MG63 (cell line): ENCODE data around the gene SURF1. TPM values are rescaled to one million over a fixed set of nuclear protein-coding genes. Genes with fewer than 3 reads are reported as not detected.
"Not testable (repeated sequence)": the region's sequence is repeated elsewhere in the genome, so short reads cannot be mapped to it uniquely, and the experiment has no call there.

Experiments used
- DNase-seq: peaks from one replicate; pipeline ENCODE4 v3.0.0-alpha.2; 2020
- H3K27me3 ChIP-seq: fragments of 250-450 bp; sonication (Bioruptor Pico); 2 replicates; pipeline ENCODE4 v1.5.1; 2020; ENCODE audit warnings: mild to moderate bottlenecking, moderate library complexity
- H3K36me3 ChIP-seq: fragments of 250-450 bp; sonication (Bioruptor Pico); 2 replicates; pipeline ENCODE4 v1.5.1; 2020; ENCODE audit warnings: mild to moderate bottlenecking, moderate library complexity
- H3K4me3 ChIP-seq: fragments of 250-450 bp; sonication (Bioruptor Pico); 2 replicates; pipeline ENCODE4 v1.5.1; 2020; ENCODE audit warnings: mild to moderate bottlenecking, moderate library complexity
- H3K9me3 ChIP-seq: fragments of 250-450 bp; sonication (Bioruptor Pico); 2 replicates; pipeline ENCODE4 v1.5.1; 2020; ENCODE audit warnings: mild to moderate bottlenecking, moderate library complexity
- total RNA-seq: library from RNA; depleted of rRNA; stranded (reverse); fragments of >200 nt; shearing (Covaris generic); gene quantifications from 2 replicates; pipeline ENCODE4 v1.2.3, GENCODE V29; 2014; ENCODE audit warnings: low replicate concordance

The SURF1 gene
- total RNA-seq, 1 experiment from 2014 or later = 37.4 TPM

GRCh38 chr9:133389025-133389557, 32.8 kb upstream of the SURF1 start:
- H3K36me3 ChIP-seq = no peaks in the 10 kb centered on the region
- DNase-seq = no peak
- no peaks in the 10 kb centered on the region for H3K27me3 ChIP-seq
- H3K9me3 ChIP-seq = no peaks in the 10 kb centered on the region
- H3K4me3 ChIP-seq = no peak overlapping the region

GRCh38 chr9:133387680-133388079, 31.4 kb upstream of the SURF1 start:
- H3K27me3 ChIP-seq = no peaks in the 10 kb centered on the region
- H3K9me3 ChIP-seq = no peaks in the 10 kb centered on the region
- H3K36me3 ChIP-seq = no peaks in the 10 kb centered on the region
- DNase-seq = no peak
- H3K4me3 ChIP-seq = no peak overlapping the region

GRCh38 chr9:133386338-133386737, 30.1 kb upstream of the SURF1 start:
- DNase-seq = no peak
- no peak overlapping the region for H3K4me3 ChIP-seq
- H3K9me3 ChIP-seq = no peaks in the 10 kb centered on the region
- H3K27me3 ChIP-seq = no peaks in the 10 kb centered on the region
- H3K36me3 ChIP-seq = no peaks in the 10 kb centered on the region

- H3K4me3 ChIP-seq = no peak overlapping the region
- H3K36me3 ChIP-seq = no peaks in the 10 kb centered on the region
- H3K27me3 ChIP-seq = no peaks in the 10 kb centered on the region
- H3K9me3 ChIP-seq = no peaks in the 10 kb centered on the region
- DNase-seq = no peak
Measured at GRCh38 chr9:133385452-133385851, 29.2 kb upstream of the SURF1 start.

GRCh38 chr9:133384736-133385321, 28.5 kb upstream of the SURF1 start:
- H3K4me3 ChIP-seq = no peak overlapping the region
- no peaks in the 10 kb centered on the region for H3K27me3 ChIP-seq
- H3K36me3 ChIP-seq = no peaks in the 10 kb centered on the region
- DNase-seq = no peak
- no peaks in the 10 kb centered on the region for H3K9me3 ChIP-seq

GRCh38 chr9:133383438-133383837, 27.2 kb upstream of the SURF1 start:
- no peaks in the 10 kb centered on the region for H3K36me3 ChIP-seq
- no peak overlapping the region for H3K4me3 ChIP-seq
- no peaks in the 10 kb centered on the region for H3K9me3 ChIP-seq
- no peak for DNase-seq
- H3K27me3 ChIP-seq = no peaks in the 10 kb centered on the region

GRCh38 chr9:133382507-133383141, 26.3 kb upstream of the SURF1 start:
- no peaks in the 10 kb centered on the region for H3K36me3 ChIP-seq
- no peak for DNase-seq
- no peaks in the 10 kb centered on the region for H3K9me3 ChIP-seq
- no peak overlapping the region for H3K4me3 ChIP-seq
- no peaks in the 10 kb centered on the region for H3K27me3 ChIP-seq

GRCh38 chr9:133380734-133381133, 24.4 kb upstream of the SURF1 start:
- DNase-seq = no peak
- Histone ChIP-seq H3K27me3 (no peaks in the 10 kb centered on the region), H3K36me3 (no peaks in the 10 kb centered on the region), H3K9me3 (no peaks in the 10 kb centered on the region), H3K4me3 (no peak overlapping the region)

- Histone ChIP-seq H3K36me3 (no peaks in the 10 kb centered on the region), H3K9me3 (no peaks in the 10 kb centered on the region), H3K27me3 (no peaks in the 10 kb centered on the region), H3K4me3 (no peak overlapping the region)
- DNase-seq = no peak
Measured at GRCh38 chr9:133379153-133380086, 23.1 kb upstream of the SURF1 start.

GRCh38 chr9:133378408-133378962, 22.2 kb upstream of the SURF1 start:
- H3K27me3 ChIP-seq = no peaks in the 10 kb centered on the region
- H3K4me3 ChIP-seq = no peak overlapping the region
- no peak for DNase-seq
- no peaks in the 10 kb centered on the region for H3K9me3 ChIP-seq
- H3K36me3 ChIP-seq = peaks cover 3% of the 10 kb centered on the region

GRCh38 chr9:133377721-133378216, 21.5 kb upstream of the SURF1 start:
- Histone ChIP-seq H3K9me3 (no peaks in the 10 kb centered on the region), H3K27me3 (no peaks in the 10 kb centered on the region), H3K36me3 (peaks cover 11% of the 10 kb centered on the region), H3K4me3 (no peak overlapping the region)
- peak; percentile 38 for DNase-seq

GRCh38 chr9:133377280-133377679, 21.0 kb upstream of the SURF1 start:
- peaks cover 16% of the 10 kb centered on the region for H3K36me3 ChIP-seq
- not testable (repeated sequence) for H3K9me3 ChIP-seq, DNase-seq, H3K27me3 ChIP-seq, H3K4me3 ChIP-seq

- Histone ChIP-seq H3K4me3 (peak within 1 kb of the TSS; percentile 95), H3K9me3 (no peaks in the 10 kb centered on the region), H3K36me3 (peaks cover 28% of the 10 kb centered on the region), H3K27me3 (no peaks in the 10 kb centered on the region)
- DNase-seq = peak; percentile 94
Measured at GRCh38 chr9:133375724-133376654, 19.7 kb upstream of the SURF1 start, which contains the start of the genes STKLD1 and SURF4. Gene STKLD1 (plus strand): TSS chr9:133376366. CDS start chr9:133376474, 108 bp downstream. Gene SURF4 (minus strand): TSS chr9:133376060. CDS start chr9:133375969, 91 bp downstream.

- Histone ChIP-seq H3K36me3 (peaks cover 35% of the 10 kb centered on the region), H3K9me3 (no peaks in the 10 kb centered on the region), H3K4me3 (peak overlapping the region; percentile 95), H3K27me3 (no peaks in the 10 kb centered on the region)
- no peak for DNase-seq
Measured at GRCh38 chr9:133375116-133375723, 18.9 kb upstream of the SURF1 start.

- Histone ChIP-seq H3K27me3 (no peaks in the 10 kb centered on the region), H3K9me3 (no peaks in the 10 kb centered on the region), H3K4me3 (peak overlapping the region; percentile 95), H3K36me3 (peaks cover 38% of the 10 kb centered on the region)
- no peak for DNase-seq
Measured at GRCh38 chr9:133374612-133375115, 18.4 kb upstream of the SURF1 start.
